Adrenal gland (tissue), 12 donors: ENCODE data around the gene THRA. TPM values are rescaled to one million over a fixed set of nuclear protein-coding genes. Genes with fewer than 3 reads are reported as not detected.
A peak's percentile ranks its signal among the peaks of the same experiment; 100 is the strongest.

Experiments used
- DNase-seq, 7 donors: peaks; one replicate each; pipeline ENCODE4 v3.0.0-alpha.2; 2019 to 2020
- H3K27ac ChIP-seq, 5 donors: fragments of 200-600 bp; sonication (generic) in 4 of 5; 1 replicate in 3 of 5; 2 replicates in 2 of 5; pipeline versions ENCODE4 v1.5.1 to v1.8.0; 2016 to 2020; ENCODE audit warnings: mild to moderate bottlenecking in 1 of 5
- H3K27me3 ChIP-seq: fragments of 200-600 bp; 2 replicates; pipeline ENCODE4 v1.8.0; 2021
- H3K36me3 ChIP-seq, 2 donors: fragments of 200-600 bp; replicated peaks in 1 of 2; 1 replicate in 1 of 2; 2 replicates in 1 of 2; pipeline versions ENCODE4 v1.5.1 to v1.8.0; 2018 to 2022
- H3K4me1 ChIP-seq, 2 donors: fragments of 200-600 bp; replicated peaks in 1 of 2; 1 replicate in 1 of 2; 2 replicates in 1 of 2; pipeline versions ENCODE4 v1.5.1 to v1.8.0; 2018 to 2021
- H3K4me3 ChIP-seq, 4 donors: fragments of 200-600 bp; sonication (generic) in 3 of 4; one replicate each; pipeline ENCODE4 v1.5.1; 2016 to 2018
- H3K9me3 ChIP-seq, 3 donors: fragments of 200-600 bp; sonication (generic) in 1 of 3; replicated peaks in 1 of 3; 1 replicate in 2 of 3; 2 replicates in 1 of 3; pipeline versions ENCODE4 v1.5.1 to v1.8.0; 2016 to 2021
- CTCF ChIP-seq, 6 experiments: fragments of 450-650 bp in 4 of 6; fragments of 200-600 bp in 2 of 6; sonication (generic) in 1 of 6; IDR thresholded peaks; 1 replicate in 5 of 6; 2 replicates in 1 of 6; pipeline versions ENCODE4 v1.5.1 to v1.8.0; 2016 to 2021; ENCODE audit warnings: antibody characterized with exemption in 6 of 6, mild to moderate bottlenecking in 2 of 6, moderate library complexity in 1 of 6
- POLR2A ChIP-seq, 2 donors: fragments of 450-650 bp; IDR thresholded peaks; one replicate each; pipeline ENCODE4 v1.6.1; 2017; ENCODE audit warnings: antibody characterized with exemption in 2 of 2, mild to moderate bottlenecking in 2 of 2, moderate library complexity in 1 of 2
- WGBS, 4 donors: extraction: QIAGEN DNeasy Blood & Tissue Kit in 2 of 4; methylation state at CpG; one replicate each; pipeline versions ENCODE4 v1.1.5 to v1.1.7; 2013 to 2017; 5-methylcytosine and 5-hydroxymethylcytosine counted together
- intact Hi-C, 2 donors: fragments of 100-400 bp; cut with DNase I; formaldehyde crosslinking; loops; one replicate each; pipeline versions ENCODE4 v1.14.1 to v1.15.0; 2022 to 2023
- polyA plus RNA-seq, 3 donors: library from polyadenylated mRNA; stranded (reverse); fragments of 200-250 nt in 2 of 3; fragments of 350-450 nt in 1 of 3; fragmentation: Illumina TruSeq in 1 of 3; extraction: RNeasy Lipid Tissue Mini Kit (QIAGEN cat#74804) in 1 of 3; gene quantifications; one replicate each; pipeline ENCODE4 v1.2.3, GENCODE V29; 2013 to 2014
- total RNA-seq, 9 donors: library from RNA; depleted of rRNA in 4 of 9; stranded (reverse); fragments of >200 nt in 4 of 9; fragments of 120-200 nt in 1 of 9; fragmentation: NEBNext Ultra II Directional in 1 of 9; extraction: Animal tissue kit (Norgen Biotek cat#: 25700) in 1 of 9; gene quantifications; one replicate each; pipeline versions ENCODE4 v1.1.0 to v1.2.4, GENCODE V29; 2013 to 2023
- donor health status: healthy with polysubstance abuse.
- donor health status: Bipolar disorder and iron deficiency.
- donor health status: DM: yes; HTN: yes; CAD: no.
- donor health status: DM: no; HTN: no; CAD: no.
- donor health status: DM: no; HTN: no; CAD: no.
- donor health status: DM: yes; HTN: yes; CAD: no.

The THRA gene
- total and polyA plus RNA-seq, 12 donors: 39.2 to 110 (median 65.8) TPM

- no peak overlapping the region for H3K27ac ChIP-seq
- 77 to 88% (median 83%) methylated on average over 5 of the region's 5 CpGs for WGBS, 4 donors
These were observed 66.7 kb downstream of the THRA start for GRCh38 chr17:40129498-40129897.

GRCh38 chr17:40130352-40131042 is 67.7 kb downstream of the THRA start:
- H3K4me1 ChIP-seq: peaks cover 0 to 3% of the 10 kb centered on the region in 2 donors

More at GRCh38 chr17:40129498-40129897, 66.7 kb downstream of the THRA start:
- no peak overlapping the region for H3K4me3 ChIP-seq
- TF ChIP-seq POLR2A (IDR thresholded peaks at IDR 0.05): no peak
- no peak for TF ChIP-seq CTCF (IDR thresholded peaks at IDR 0.05)
- DNase-seq: peak in 1 of 7 donors; percentile 44
- H3K9me3 ChIP-seq: no peaks in the 10 kb centered on the region
- peaks cover 5 to 13% of the 10 kb centered on the region in 2 donors for H3K4me1 ChIP-seq
- no peaks in the 10 kb centered on the region for H3K27me3 ChIP-seq
- peaks cover 0 to 87% of the 10 kb centered on the region in 2 donors for H3K36me3 ChIP-seq
- intact Hi-C loops: no loop called here

GRCh38 chr17:40134184-40134583 is 71.4 kb downstream of the THRA start:
- Histone ChIP-seq H3K27ac (no peak overlapping the region), H3K36me3 (peaks cover 0 to 79% of the 10 kb centered on the region in 2 donors), H3K9me3 (no peaks in the 10 kb centered on the region), H3K4me3 (no peak overlapping the region), H3K4me1 (peaks cover 0 to 6% of the 10 kb centered on the region in 2 donors), H3K27me3 (no peaks in the 10 kb centered on the region)
- TF ChIP-seq CTCF (IDR thresholded peaks at IDR 0.05) (no peak), POLR2A (IDR thresholded peaks at IDR 0.05) (no peak)
- DNase-seq: no peak
- intact Hi-C loops: loop anchor here in 1 of 2 donors (5.0 kb wide), 1 partner anchor 38 kb away; no protein-coding TSS in a partner anchor
- 75 to 82% (median 79%) methylated on average over 7 of the region's 7 CpGs for WGBS, 4 donors

More at GRCh38 chr17:40130352-40131042, 67.7 kb downstream of the THRA start:
- DNase-seq: peak in 2 of 7 donors; percentile 50 to 71
- no peaks in the 10 kb centered on the region for H3K27me3 ChIP-seq
- no peak overlapping the region for H3K4me3 ChIP-seq
- H3K36me3 ChIP-seq: peaks cover 0 to 97% of the 10 kb centered on the region in 2 donors
- intact Hi-C loops: loop anchor here in 1 of 2 donors (5.0 kb wide), 1 partner anchor 42 kb away; no protein-coding TSS in a partner anchor
- H3K9me3 ChIP-seq: no peaks in the 10 kb centered on the region
- TF ChIP-seq POLR2A (IDR thresholded peaks at IDR 0.05) (no peak), CTCF (IDR thresholded peaks at IDR 0.05) (no peak)
- peak overlapping the region in 1 of 5 donors; percentile 27 for H3K27ac ChIP-seq
- 79 to 84% (median 83%) methylated on average over 7 of the region's 7 CpGs for WGBS, 4 donors

GRCh38 chr17:40135817-40136216 is 73.1 kb downstream of the THRA start:
- intact Hi-C loops: no loop called here
- no peak overlapping the region for H3K27ac ChIP-seq

More at GRCh38 chr17:40135817-40136216, 73.1 kb downstream of the THRA start:
- Histone ChIP-seq H3K4me1 (peaks cover 4 to 11% of the 10 kb centered on the region in 2 donors), H3K27me3 (no peaks in the 10 kb centered on the region), H3K9me3 (no peaks in the 10 kb centered on the region), H3K36me3 (peaks cover 0 to 64% of the 10 kb centered on the region in 2 donors), H3K4me3 (no peak overlapping the region)
- DNase-seq: no peak
- 86 to 99% (median 93%) methylated on average over 3 of the region's 3 CpGs for WGBS, 4 donors
- TF ChIP-seq CTCF (IDR thresholded peaks at IDR 0.05): no peak
- no peak for TF ChIP-seq POLR2A (IDR thresholded peaks at IDR 0.05)
